PFSK-1 (cell line): ENCODE data around the gene INTS2.

ENCODE experiments used
- FOXP2 ChIP-seq: optimal IDR thresholded peaks from 2 replicates; pipeline ENCODE3; 2011; ENCODE audit warnings: borderline replicate concordance, control low read depth, inconsistent platforms; ENCODE audit not compliant: insufficient read depth; ENCODE audit errors: extremely low read length, extremely low read depth
- POLR2AphosphoS5 ChIP-seq: IDR thresholded peaks from 2 replicates; pipeline ENCODE4 v1.6.1; 2012; ENCODE audit warnings: low read depth, mild to moderate bottlenecking, control low read depth, low read length, moderate library complexity
- REST ChIP-seq, 2 experiments: IDR thresholded peaks; 2 replicates each; pipeline versions ENCODE4 v1.6.1 to v1.8.0; 2011 to 2012; ENCODE audit warnings: low read depth in 2 of 2, low read length in 2 of 2, control low read depth in 1 of 2, inconsistent platforms in 1 of 2, mild to moderate bottlenecking in 1 of 2, moderate library complexity in 1 of 2; ENCODE audit not compliant: insufficient read depth in 1 of 2
- SIN3A ChIP-seq: IDR thresholded peaks from 2 replicates; pipeline ENCODE4 v1.6.1; 2012; ENCODE audit warnings: mild to moderate bottlenecking, low read length, moderate library complexity, borderline replicate concordance; ENCODE audit not compliant: insufficient read depth
- TAF1 ChIP-seq: IDR thresholded peaks from 2 replicates; pipeline ENCODE4 v1.6.1; 2012; ENCODE audit warnings: low read length, control low read depth, borderline replicate concordance; ENCODE audit not compliant: insufficient read depth

- no peak for TF ChIP-seq POLR2AphosphoS5
- no peak for TF ChIP-seq SIN3A
- no peak for TF ChIP-seq REST (IDR thresholded peaks at IDR 0.05; ENCODE audit: insufficient read depth in 1 of 2, low read depth in 2 of 2, low read length in 2 of 2)
- TF ChIP-seq TAF1, result no peak
- no peak for TF ChIP-seq FOXP2
Measured at GRCh38 chr17:61862105-61862574, 65.6 kb downstream of the INTS2 start.
